H1 (cell line): ENCODE data around the gene SLC13A4.

Source experiments
- BCL11A ChIP-seq, 2 experiments: IDR thresholded peaks; one replicate each; pipeline ENCODE4 v1.6.1; 2011; ENCODE audit warnings: low read depth in 2 of 2, low read length in 2 of 2, mild to moderate bottlenecking in 2 of 2
- CTCF ChIP-seq, 3 experiments: IDR thresholded peaks; 1 replicate in 2 of 3; 2 replicates in 1 of 3; pipeline versions ENCODE4 v1.5.1 to v1.6.1; 2011; ENCODE audit warnings: low read length in 3 of 3, mild to moderate bottlenecking in 3 of 3, inconsistent platforms in 2 of 3, low read depth in 1 of 3, moderate library complexity in 1 of 3; ENCODE audit not compliant: insufficient read depth in 1 of 3; ENCODE audit errors: control extremely low read depth in 1 of 3
- KDM1A ChIP-seq: fragments of 200-600, 300-600 bp; sonication (generic); IDR thresholded peaks from 2 replicates; pipeline ENCODE4 v1.7.1; 2016; ENCODE audit warnings: mild to moderate bottlenecking, low read length, borderline replicate concordance
- KDM5A ChIP-seq: fragments of 200-600 bp; IDR thresholded peaks from 2 replicates; pipeline ENCODE4 v1.7.1; 2012; ENCODE audit warnings: mild to moderate bottlenecking, low read length, inconsistent platforms, mixed read lengths
- POLR2A ChIP-seq, 2 experiments: IDR thresholded peaks; 1 replicate in 1 of 2; 2 replicates in 1 of 2; pipeline ENCODE4 v1.6.1; 2011; ENCODE audit warnings: low read depth in 2 of 2, low read length in 2 of 2, mild to moderate bottlenecking in 2 of 2; ENCODE audit errors: control extremely low read depth in 1 of 2
- RAD21 ChIP-seq, 2 experiments: IDR thresholded peaks in 1 of 2; conservative IDR thresholded peaks in 1 of 2; 2 replicates each; pipeline ENCODE4 v1.6.1; 2011; ENCODE audit warnings: low read depth in 2 of 2, low read length in 2 of 2, improper control_type of control experiment in 1 of 2, inconsistent platforms in 1 of 2, mild to moderate bottlenecking in 1 of 2, moderate library complexity in 1 of 2
- RFX5 ChIP-seq: IDR thresholded peaks from 2 replicates; pipeline ENCODE4 v1.6.1; 2011; ENCODE audit warnings: low read depth, low read length, improper control_type of control experiment, borderline replicate concordance
- SIX5 ChIP-seq: IDR thresholded peaks from 2 replicates; pipeline ENCODE4 v1.6.1; 2011; ENCODE audit warnings: mild to moderate bottlenecking, low read depth, low read length
- TAF1 ChIP-seq: IDR thresholded peaks from 2 replicates; pipeline ENCODE4 v1.6.1; 2011; ENCODE audit warnings: mild to moderate bottlenecking, low read depth, low read length

- TF ChIP-seq SIX5 = no peak
- TF ChIP-seq KDM1A = no peak
- TF ChIP-seq BCL11A (IDR thresholded peaks at IDR 0.05; ENCODE audit: low read depth in 2 of 2, low read length in 2 of 2) = no peak
- TF ChIP-seq KDM5A = no peak
- TF ChIP-seq RFX5 = no peak
- TF ChIP-seq POLR2A (IDR thresholded peaks at IDR 0.05; ENCODE audit: control extremely low read depth in 1 of 2, low read depth in 2 of 2, low read length in 2 of 2) = no peak
- no peak for TF ChIP-seq TAF1
- no peak for TF ChIP-seq CTCF (IDR thresholded peaks at IDR 0.05; ENCODE audit: control extremely low read depth in 1 of 3, insufficient read depth in 1 of 3, low read depth in 1 of 3, low read length in 3 of 3)
- TF ChIP-seq RAD21 (IDR thresholded peaks at IDR 0.05 in 1 of 2, conservative IDR thresholded peaks at IDR 0.05 in 1 of 2; ENCODE audit: low read depth in 2 of 2, low read length in 2 of 2) = no peak
Observed at GRCh38 chr7:135729230-135729629, 1.2 kb upstream of the SLC13A4 start.
